HG03108 (cell line): ENCODE results near the gene ULBP1.
A peak's percentile ranks its signal among the peaks of the same experiment; 100 is the strongest.
"Not testable (repeated sequence)": the region's sequence is repeated elsewhere in the genome, so short reads cannot be mapped to it uniquely, and the experiment has no call there.

Experiments
- ATAC-seq: cut with Tn5 transposase; IDR thresholded peaks from one replicate; pipeline ENCODE4 v1.9.1; 2021; ENCODE audit warnings: moderate library complexity; ENCODE audit not compliant: unreplicated experiment

Gene ULBP1

GRCh38 chr6:150003599-150003998 is 39.9 kb downstream of the ULBP1 start:
- not testable (repeated sequence) for ATAC-seq

DNA sequence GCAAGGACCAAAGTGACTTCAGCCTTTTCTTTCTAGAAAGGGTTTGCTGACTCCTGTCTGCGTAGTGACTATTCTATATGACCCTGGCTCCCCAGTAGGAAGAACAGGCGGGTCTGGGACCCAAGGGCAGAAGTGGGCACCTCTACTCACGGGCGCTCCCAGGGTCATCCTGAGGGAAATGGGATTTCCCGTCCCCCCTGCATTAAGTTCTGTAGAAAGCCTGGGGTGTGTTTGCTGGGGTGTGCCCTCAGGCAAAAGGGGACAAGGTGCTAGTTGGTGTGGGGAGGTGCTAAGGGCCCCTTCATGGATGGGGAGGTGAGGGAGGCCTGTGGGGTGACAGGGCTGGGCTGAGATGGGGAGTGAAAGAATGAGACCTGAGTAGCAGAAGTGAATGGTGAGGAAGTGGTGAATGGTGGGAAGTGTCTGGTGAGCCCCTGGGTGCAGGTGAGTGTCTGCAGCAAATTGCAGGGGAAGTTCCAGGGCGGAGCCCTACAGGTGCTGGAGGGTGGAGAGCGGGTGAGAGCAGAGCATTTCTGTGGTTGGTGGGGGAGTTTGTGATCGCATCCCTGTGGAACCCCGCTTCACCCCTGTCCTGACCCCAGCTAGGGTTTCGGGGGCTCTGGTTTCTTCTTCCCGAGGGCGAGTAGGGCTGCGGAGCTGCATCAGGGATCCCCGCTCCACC is 40.5 kb downstream of the ULBP1 start:
- ATAC-seq, result peak; percentile 6

- ATAC-seq, result peak; percentile 80
Observed at GRCh38 chr6:150004783-150005717, 41.3 kb downstream of the ULBP1 start.

DNA sequence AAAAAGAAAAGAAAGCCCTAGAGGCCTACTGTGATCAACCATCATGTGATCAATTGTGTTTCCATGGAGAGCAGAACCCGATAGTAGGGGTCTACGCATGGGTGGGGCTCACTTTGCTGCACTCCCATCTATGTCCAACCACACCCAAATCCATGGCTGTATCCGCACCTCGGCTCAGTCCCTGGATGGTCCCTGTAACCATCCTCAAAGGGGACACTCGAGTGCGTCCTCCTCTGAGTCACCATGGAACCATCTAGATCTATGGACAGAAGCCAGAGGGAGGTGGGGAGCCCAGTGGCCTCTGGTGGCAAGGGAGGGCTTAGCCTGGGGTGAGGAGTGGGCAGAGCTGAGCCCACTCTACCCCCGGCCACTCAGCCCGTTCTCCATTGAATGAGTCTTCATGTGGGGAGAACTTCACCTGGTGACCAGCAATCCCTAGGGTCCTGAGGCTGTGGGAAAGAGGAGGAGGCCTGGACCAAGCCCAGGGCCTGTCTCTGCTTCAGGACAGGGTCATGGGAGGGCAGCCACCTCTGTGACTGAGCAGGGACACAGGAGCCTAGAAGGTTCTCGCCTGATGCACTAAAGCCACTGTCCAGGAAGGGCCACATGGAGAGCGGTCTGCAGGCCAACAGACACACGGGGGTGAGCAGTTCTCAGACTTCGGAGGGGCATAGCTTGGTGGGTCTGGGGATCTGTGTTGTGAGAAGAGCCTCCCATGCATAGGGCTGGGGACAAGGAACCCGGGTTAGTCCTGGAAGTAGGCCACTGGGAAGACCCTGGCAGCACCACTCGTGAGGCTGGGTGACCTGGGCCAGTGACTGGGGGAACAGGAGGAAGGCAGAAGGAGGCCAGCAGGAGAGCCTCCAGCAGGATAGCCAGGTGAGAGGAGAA is 42.3 kb downstream of the ULBP1 start:
- no peak for ATAC-seq

GRCh38 chr6:150006961-150007464 is 43.3 kb downstream of the ULBP1 start:
- ATAC-seq, result no peak

DNA sequence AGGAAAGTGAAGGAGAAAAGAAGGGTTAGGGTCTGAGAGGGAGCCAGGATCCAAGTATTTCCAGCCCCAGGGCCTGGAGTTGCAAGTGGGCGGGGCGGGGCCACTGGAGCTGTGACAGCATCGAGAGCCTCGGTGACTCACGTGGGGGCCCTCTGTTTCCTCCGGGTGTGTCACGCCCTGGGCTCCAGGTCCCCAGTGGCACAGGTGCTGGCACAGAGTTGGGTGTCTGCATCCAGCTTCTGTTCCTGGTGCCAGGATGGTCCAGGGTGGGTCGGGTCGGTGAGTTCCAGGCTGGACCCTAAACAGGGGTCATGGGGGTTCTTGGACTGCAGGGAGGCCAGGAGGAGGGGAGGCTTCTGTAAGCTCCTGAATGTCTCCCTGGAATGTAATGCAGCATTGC is 44.8 kb downstream of the ULBP1 start:
- ATAC-seq, result no peak

DNA sequence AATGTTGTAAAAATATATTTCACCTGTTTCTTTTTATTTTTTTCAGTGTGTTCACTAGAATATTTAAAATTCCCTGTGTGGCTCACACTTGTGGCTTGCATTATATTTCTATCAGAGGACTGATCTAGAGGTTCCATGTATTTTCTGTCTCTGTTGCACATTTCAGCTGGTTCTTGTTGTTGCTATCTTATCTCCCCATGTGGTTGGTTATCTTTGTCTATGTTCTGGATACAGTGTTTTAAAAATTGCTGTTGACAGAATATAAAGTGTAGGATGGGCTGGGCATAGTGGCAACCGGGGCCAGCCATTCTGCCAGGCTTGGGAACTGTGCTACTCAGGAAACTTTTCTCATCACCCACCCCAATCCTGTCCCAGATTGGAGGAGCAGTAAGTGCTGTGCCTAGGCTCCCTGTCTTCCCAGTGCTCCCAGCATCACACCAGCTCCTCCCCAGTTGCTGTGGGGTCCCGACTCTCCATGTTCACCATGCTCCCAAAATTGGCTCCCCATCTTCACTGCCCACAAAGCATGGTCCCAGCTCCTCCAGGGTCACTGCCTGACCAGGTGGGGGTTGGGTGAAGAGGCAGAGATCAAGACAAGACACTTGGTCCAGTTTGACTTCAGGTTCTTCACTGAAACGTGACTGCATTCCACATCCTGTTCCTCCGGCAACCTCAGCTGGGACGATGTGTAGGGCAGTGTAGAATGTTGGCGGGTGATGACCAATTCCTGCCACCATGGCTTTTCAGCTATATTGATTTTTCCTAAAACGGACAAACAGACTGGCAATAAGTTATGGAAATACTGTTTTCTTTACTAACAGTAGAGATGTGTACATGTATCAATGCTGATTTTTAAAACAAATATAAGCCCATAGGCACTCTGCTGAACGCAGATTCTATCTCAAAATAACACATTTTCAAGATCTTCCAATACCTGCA is 49.4 kb downstream of the ULBP1 start:
- ATAC-seq, result not testable (repeated sequence)

GRCh38 chr6:150013785-150014622 is 50.3 kb downstream of the ULBP1 start:
- ATAC-seq, result not testable (repeated sequence)

GRCh38 chr6:150014623-150015280 is 51.0 kb downstream of the ULBP1 start:
- ATAC-seq, result not testable (repeated sequence)

DNA sequence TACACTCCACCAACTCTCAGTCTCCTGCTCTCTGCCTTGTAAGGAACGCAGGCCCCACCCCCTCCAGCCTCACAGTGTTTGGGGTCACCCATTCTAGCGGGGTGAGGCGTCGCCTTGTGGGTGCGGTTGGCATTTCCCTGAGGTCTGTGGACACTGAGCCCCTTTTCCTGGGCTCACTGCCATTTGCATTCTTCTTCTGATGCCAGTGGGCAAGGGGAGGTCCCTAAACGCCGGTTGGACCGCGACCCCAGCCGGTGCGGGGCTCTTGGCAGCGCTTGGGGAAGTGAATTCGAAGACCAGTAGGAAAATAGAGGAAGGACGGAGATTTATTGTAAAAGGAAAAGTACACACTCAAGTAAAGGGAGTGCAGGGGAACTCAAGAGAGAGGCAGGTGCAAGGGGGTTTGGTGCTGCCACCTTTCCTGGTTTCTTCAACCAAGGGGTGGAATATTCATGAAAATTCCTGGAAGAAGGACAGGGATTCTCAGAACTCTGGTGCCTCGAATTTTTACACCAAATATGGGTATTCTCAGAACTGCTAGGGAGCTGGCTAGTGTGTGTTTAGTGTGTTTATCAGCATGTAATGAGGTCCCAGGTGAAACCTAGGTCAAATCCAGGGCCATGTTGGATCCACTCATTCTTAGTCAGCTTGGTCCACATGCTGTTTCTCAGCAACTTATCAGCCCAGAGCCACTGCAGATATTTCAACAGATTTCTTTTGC is 51.7 kb downstream of the ULBP1 start:
- not testable (repeated sequence) for ATAC-seq

DNA sequence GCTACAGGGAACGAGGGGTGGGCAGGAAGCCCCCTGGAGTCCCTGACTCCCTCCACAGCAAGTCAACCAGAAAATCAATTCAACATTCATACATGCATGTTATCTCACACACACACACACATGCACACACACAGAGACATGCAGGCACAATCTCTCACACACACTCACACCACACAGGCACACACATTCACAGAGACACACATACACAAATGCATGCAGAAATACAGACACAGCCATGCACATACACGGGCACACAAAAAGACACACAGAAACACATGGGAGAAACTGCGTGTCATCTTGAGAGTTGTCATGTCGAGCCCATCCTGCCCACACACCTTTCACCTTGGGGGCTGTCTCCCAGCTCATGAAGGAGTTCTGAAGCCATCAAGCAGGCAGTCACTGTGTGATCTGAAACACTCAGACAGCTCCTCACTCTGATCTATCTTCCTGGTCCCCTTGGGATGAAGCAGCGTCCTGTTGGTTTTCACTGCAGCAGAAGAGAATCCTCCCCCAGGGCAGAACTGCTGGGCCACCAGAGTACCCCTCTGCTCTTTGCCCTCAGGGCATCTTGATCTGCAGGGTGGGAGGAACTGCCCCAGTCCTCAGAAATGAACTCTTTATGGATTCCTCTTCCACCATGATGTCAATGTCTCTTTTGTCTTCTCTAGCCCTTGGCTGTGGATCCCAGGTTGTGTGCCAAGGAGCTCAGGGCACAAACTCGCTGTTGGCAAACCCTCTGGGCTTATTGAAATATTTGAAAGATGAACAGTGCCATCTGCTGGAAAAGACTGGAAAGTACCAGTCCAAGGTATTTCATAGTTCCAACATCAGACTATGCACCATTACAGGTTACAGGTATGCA is 52.8 kb downstream of the ULBP1 start:
- ATAC-seq, result peak; percentile 40

DNA sequence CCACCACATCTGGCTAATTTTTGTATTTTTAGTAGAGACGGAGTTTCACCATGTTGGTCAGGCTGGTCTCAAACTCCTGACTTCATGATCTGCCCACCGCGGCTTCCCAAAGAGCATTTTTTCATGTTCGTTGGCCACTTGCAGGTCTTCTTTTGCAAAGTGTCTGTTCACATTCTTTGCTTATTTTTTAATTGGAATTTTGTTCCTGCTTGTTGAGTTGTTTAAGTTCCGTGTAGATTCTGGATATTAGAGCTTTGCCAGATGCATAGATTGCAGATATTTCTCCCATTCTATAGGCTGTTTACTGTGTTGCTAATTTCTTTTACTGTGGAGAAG is 53.4 kb downstream of the ULBP1 start:
- ATAC-seq, result not testable (repeated sequence)

DNA sequence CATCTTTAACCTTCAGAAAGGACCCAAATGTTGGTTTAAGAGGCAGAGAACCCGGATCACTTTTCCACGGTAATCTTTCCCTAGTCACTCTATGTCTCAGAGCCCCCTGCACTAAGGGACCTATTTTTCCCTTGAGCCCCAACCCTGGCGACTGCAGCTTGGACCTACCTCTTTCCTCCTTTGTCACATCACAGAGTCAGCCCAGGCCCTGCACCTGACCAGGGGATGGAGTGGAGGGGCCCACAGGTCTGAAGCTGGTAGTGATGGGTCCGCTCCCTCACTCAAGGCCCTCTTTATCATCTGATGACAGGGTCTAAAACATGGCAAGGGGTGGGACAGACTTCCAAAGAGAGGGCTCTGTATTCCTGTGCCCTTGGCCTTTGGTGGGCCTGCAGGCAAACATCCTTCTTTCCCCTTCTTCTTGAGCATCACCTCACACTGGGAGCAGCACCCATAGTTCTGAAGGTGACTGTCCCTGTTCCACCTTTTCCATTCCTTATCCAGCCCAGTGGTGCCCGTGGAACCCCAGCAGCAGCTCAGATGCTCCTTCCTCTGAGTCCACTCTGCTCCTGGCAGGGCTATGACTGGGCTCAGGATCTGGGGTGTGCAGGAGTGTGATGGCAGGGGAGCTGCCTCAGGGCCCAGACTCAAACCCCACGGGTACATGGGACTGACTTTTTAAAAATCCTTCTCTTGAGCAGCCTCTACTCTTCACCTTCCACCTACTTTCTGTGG is 55.3 kb downstream of the ULBP1 start:
- no peak for ATAC-seq

DNA sequence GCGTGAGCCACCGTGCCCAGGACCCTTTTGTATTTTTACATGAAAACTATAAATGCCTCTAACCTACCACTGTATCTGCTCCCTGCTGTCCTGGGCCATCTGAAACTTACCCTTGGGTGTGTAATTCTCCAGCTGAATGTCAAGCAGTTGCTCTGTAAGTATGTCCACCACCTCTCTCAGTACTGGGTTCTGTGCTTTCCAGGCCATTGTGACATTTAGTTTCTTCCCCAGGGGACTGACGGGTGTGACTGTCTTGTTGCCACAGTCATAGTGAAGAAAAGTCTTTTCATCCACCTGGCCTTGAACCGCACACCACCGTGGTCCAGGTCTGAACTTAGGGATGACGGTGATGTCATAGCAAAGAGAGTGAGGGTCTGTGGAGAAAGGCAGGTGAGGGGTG is 58.1 kb downstream of the ULBP1 start:
- not testable (repeated sequence) for ATAC-seq
